ENCODE measurements around the gene NOTCH2.
"Not testable (repeated sequence)": the region's sequence is repeated elsewhere in the genome, so short reads cannot be mapped to it uniquely, and the experiment has no call there.

The NOTCH2 gene

DNA sequence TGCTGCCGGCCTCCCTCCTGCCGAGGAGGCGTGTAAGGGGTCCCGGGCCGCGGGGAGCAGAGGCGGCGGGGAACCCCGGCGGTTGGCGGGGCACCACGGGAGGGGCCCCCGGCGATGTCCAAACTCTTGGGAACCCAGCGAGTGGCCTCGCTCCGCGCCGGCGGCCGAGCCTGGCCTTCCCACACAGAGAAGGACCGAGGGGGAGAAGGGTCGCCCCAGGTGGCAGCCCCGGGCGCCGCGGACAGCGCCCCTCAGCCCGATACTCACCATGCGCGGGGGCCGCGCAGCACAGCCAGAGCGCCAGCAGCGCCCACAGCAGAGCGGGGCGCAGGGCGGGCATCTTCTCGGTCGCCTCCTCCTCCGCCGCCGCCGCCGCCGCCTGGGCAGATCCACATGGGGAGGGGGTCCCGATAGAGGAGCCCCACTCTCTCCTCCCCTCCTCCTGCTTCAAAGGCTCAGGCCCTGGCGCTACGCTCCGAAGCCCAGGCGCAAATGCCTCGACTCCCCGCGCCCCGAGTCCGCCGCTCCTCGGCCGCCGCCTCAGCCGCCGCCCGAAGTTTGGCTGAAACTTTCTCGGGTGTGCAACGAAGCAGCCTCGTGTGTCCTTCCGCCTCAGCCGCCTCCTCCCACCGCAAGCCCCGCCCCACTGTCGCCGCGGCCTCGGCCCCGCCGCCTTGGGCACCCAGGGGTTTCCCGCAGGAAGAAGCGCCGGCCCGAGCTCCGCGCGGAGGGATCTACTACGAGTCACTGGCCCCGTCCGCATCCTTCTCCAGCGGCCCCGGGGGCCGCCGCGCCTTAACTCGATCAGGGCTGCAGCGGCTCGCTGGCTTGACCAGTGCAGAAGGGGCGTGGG lies at the start of gene NOTCH2:
NOTCH2 (minus strand) TSS at position 596 of the 853 bp plus-strand sequence; CDS start at position 340, 256 bp downstream.
- H3K27me3 ChIP-seq (ENCODE audit: low read depth); H3K36me3 ChIP-seq (replicated peaks); in situ Hi-C loops (cut with MboI; ENCODE audit: low sequenced_read_pairs); H3K9me3 ChIP-seq; H3K4me1 ChIP-seq: not testable (repeated sequence)
- DNase-seq (ENCODE audit: low spot score in 2 of 2), result peak in 1 of 2 experiments; percentile 79
- peak within 1 kb of the TSS; percentile 57 for H3K4me3 ChIP-seq

DNA sequence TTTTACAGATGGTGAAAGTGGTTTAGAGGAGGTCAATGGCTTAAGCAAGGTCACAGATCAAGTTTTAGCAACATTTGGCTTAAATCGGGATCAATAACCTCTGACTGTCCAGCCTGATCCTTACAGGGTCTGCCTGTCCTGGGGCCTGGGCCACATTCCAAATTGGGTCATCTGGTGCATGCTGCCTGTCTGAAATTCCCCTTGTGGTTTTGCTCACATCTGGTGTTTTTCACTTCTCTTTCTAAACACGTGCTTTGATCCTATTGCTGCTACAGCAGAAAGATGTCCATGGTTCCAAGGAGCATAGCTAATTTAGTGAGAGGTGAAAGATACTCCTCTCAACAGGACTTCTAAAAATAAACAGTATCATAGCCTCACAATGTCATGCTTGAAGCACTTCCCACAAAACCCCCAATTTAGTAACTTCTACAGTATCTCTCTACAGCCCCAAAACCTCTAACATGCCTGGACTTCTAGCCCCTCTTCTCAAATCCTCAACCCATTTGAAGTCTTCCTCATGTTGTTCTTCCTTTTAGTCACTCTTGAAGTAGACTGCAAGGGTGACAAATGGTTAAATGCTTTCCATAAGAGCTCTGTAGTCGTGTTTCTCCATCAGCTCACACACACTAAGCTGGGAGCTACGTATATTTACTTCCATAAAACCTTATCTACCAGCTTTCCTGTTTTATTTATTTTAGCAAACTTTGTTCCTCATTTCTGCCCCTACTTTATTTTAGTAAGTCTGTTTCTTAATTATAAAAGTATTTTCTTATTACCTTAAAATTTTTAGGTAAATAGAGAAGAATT lies 48.1 kb upstream of the NOTCH2 start:
- H3K4me1 ChIP-seq; DNase-seq (ENCODE audit: low spot score in 2 of 2); H3K36me3 ChIP-seq (replicated peaks); H3K27me3 ChIP-seq (ENCODE audit: low read depth); H3K4me3 ChIP-seq; in situ Hi-C loops (cut with MboI; ENCODE audit: low sequenced_read_pairs); H3K9me3 ChIP-seq: not testable (repeated sequence)

DNA sequence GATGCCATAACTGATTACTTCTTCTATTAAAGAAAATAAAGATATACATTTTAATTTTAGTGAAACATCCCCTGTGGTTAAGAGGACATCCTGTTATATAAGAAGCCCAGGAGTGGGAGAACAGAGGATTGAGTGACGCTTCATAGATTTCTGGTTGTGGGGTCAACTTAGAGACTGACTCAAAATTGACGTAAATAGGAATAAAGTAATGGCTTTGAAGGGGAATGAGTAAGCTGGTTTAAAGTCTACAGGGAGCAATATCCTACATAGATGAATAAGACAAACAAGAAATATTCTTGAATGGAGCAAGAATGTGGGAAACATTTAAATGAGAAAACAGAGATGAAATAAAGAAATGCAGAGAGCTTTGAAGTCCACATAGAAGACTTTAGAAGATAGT lies 46.6 kb upstream of the NOTCH2 start:
- H3K36me3 ChIP-seq (replicated peaks); H3K27me3 ChIP-seq (ENCODE audit: low read depth); DNase-seq (ENCODE audit: low spot score in 2 of 2); in situ Hi-C loops (cut with MboI; ENCODE audit: low sequenced_read_pairs); H3K9me3 ChIP-seq; H3K4me3 ChIP-seq; H3K4me1 ChIP-seq: not testable (repeated sequence)

DNA sequence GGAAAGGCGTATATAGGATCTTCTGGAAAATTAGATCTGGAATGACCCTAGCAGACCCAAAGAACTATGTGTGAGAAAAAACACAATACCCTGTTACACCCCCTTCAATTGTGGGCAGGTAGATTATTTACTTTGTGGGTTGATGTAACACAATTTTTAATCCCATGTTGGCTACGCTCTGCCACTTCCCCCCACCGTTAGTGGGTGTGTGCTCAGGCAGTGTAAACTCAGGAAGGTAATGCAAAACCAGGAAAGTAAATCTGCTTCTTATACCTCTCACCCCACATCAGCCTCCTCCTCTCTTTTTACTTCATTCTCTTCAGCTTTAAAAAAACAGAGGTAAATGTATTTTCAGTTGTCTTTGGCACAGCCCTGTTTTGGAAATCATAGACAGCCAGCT lies 43.7 kb upstream of the NOTCH2 start:
- H3K36me3 ChIP-seq (replicated peaks); DNase-seq (ENCODE audit: low spot score in 2 of 2); H3K27me3 ChIP-seq (ENCODE audit: low read depth); H3K9me3 ChIP-seq; H3K4me1 ChIP-seq; in situ Hi-C loops (cut with MboI; ENCODE audit: low sequenced_read_pairs); H3K4me3 ChIP-seq: not testable (repeated sequence)

DNA sequence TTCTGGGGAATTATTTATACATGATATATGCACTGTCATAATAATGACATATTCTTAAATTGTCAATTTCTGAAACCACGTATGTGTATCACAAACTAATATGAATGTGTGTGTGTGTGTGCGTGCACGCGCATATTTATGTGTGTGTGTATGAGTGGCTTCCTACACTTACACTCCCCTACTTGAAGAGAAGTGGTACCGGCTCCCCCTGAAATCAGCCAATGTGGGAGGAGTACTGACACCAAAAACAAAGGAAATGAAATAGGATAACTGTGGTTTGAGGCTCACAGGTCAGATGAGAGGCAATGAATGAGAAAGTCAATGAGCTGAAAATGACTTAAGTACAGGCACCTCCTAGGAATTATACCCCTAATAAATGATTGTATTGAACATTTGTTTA lies 42.8 kb upstream of the NOTCH2 start:
- H3K36me3 ChIP-seq (replicated peaks); H3K9me3 ChIP-seq; in situ Hi-C loops (cut with MboI; ENCODE audit: low sequenced_read_pairs); H3K27me3 ChIP-seq (ENCODE audit: low read depth); DNase-seq (ENCODE audit: low spot score in 2 of 2); H3K4me3 ChIP-seq; H3K4me1 ChIP-seq: not testable (repeated sequence)

DNA sequence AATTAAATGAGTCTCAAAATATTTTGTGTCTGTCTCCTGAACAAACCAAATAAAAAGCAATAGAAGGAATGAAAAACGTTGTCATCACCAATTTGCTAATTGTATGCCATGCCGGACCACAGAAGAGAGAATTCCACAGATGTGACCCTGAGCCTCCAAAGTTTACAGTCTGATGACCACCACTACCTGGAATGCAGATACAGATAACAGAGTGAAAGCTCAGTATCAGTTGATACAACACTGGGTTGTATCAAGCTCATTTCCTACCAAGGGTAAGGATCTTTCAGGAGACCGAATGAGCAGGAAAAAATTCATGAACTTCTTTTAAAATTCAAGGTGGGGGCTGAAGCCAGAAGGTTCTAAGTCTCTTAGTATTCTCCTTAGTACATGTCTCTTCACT lies 42.3 kb upstream of the NOTCH2 start:
- H3K9me3 ChIP-seq; H3K27me3 ChIP-seq (ENCODE audit: low read depth); H3K36me3 ChIP-seq (replicated peaks); H3K4me1 ChIP-seq; in situ Hi-C loops (cut with MboI; ENCODE audit: low sequenced_read_pairs); DNase-seq (ENCODE audit: low spot score in 2 of 2); H3K4me3 ChIP-seq: not testable (repeated sequence)

DNA sequence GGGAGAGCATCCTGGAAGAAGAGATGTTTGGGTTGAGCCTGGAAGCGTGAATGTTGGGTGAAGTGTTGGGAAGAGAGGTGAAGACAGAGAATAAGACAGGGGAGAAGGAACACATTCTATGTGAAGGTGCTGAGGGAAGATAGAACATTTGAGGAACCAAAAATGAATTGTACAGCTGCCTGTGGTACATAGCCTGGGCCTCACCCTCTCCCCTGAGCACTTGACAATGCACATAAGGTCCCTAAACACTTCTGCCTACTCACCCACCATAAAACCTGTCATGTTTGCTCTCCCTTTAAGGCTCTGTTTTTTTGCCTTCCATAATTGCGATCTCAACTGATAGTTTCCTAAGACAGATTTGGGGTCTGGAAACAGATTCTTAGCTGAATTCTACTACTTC lies 41.5 kb upstream of the NOTCH2 start:
- H3K27me3 ChIP-seq (ENCODE audit: low read depth); H3K9me3 ChIP-seq; DNase-seq (ENCODE audit: low spot score in 2 of 2); in situ Hi-C loops (cut with MboI; ENCODE audit: low sequenced_read_pairs); H3K4me3 ChIP-seq; H3K36me3 ChIP-seq (replicated peaks); H3K4me1 ChIP-seq: not testable (repeated sequence)

DNA sequence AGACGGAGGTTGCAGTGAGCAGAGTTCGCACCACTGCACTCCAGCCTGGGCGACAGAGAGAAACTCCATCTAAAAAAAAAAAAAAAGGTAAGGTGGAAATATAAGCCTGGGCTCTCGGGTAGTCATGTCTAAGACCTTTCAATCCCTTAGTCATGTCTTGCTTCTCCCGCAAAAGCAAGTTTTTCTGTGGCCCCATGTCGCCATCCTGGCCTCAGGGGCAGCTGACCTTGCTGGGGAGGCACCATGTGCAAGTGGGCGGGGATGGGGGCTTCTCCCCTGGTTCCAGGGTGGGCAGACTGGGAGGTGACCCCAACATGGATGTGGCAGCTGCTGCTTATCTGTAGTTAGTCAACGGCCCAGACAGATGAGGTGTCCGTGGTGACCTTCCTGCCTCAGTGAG lies 40.2 kb upstream of the NOTCH2 start:
- H3K9me3 ChIP-seq; H3K4me3 ChIP-seq; H3K4me1 ChIP-seq; H3K36me3 ChIP-seq (replicated peaks); in situ Hi-C loops (cut with MboI; ENCODE audit: low sequenced_read_pairs); H3K27me3 ChIP-seq (ENCODE audit: low read depth); DNase-seq (ENCODE audit: low spot score in 2 of 2): not testable (repeated sequence)

DNA sequence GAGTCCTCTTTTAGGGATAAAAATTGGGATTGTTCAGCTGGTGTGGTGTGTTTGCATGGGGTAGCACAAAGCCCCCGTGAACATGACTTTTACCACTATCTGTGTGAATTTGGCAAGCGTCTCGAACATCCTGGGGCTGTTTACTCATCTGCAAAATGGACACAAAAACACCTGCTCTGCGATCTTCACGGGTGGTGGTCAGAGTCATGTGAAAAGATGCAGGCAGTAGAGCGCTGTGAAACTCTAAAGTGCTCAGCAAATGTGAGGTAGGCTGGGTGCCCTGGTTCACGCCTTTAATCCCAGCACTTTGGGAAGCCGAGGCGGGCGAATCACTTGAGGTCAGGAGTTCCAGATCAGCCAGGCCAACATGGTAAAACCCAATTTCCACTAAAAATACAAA lies 39.7 kb upstream of the NOTCH2 start:
- H3K27me3 ChIP-seq (ENCODE audit: low read depth); H3K36me3 ChIP-seq (replicated peaks); DNase-seq (ENCODE audit: low spot score in 2 of 2); H3K9me3 ChIP-seq; H3K4me1 ChIP-seq; H3K4me3 ChIP-seq; in situ Hi-C loops (cut with MboI; ENCODE audit: low sequenced_read_pairs): not testable (repeated sequence)

DNA sequence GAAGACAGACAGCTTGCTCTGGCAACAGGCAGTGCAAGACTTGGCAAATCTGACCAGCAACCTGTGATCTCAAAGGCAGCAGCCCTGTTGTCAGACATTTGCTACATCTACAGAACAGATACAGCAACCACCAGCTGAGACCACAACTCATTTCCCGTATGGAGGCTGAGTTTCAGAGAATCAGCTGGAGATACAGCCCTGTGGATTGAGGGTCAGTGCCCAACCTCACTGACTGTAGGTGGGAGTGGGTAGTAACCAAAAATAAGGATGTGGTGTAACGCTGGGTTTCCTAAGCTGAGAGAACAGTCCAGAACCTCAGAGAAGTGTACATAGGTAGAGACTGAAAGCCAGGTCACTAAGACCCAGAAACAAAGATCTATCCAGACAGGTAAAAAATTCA lies 35.8 kb upstream of the NOTCH2 start:
- in situ Hi-C loops (cut with MboI; ENCODE audit: low sequenced_read_pairs); H3K27me3 ChIP-seq (ENCODE audit: low read depth); H3K4me1 ChIP-seq; H3K36me3 ChIP-seq (replicated peaks); H3K4me3 ChIP-seq; DNase-seq (ENCODE audit: low spot score in 2 of 2); H3K9me3 ChIP-seq: not testable (repeated sequence)

DNA sequence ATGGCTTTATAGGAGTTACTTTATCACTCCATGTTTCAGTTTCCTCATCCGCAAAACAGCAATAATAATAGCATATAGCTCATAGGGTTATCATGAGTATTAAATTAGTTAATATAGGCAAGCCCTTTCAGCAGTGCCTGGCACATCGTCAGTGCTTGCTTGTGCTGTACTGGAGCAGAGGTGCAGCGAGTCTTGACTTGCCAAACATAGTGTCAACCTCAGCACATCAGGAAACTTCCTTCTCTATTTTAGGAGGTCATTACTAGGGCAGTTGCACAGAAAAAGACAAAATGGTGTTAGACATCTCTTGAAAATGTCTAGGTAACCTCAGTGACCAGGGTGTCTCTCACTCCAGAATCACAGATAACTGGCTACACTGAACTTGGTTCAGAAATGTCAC lies 34.3 kb upstream of the NOTCH2 start:
- H3K27me3 ChIP-seq (ENCODE audit: low read depth); in situ Hi-C loops (cut with MboI; ENCODE audit: low sequenced_read_pairs); H3K36me3 ChIP-seq (replicated peaks); H3K9me3 ChIP-seq; H3K4me1 ChIP-seq; DNase-seq (ENCODE audit: low spot score in 2 of 2); H3K4me3 ChIP-seq: not testable (repeated sequence)

DNA sequence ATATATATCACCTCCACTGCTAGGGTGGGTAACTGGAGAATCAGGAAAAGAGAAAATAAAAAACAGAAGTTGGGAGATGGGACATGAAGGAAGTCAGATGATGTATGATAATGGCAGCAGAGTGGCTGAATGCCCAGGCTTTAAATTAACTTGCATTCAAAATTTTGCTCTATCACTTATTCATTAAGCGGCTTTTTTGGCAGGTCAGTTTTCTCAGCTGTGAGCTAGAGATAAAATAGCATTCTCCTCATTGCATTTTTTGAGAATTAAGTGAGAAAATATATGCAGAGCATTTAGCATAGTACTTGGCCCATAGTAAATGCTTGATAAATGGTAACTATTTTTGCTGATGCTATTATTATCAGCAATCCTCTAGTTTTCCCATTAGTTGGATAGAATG lies 32.1 kb upstream of the NOTCH2 start:
- H3K27me3 ChIP-seq (ENCODE audit: low read depth); H3K4me1 ChIP-seq; H3K4me3 ChIP-seq; DNase-seq (ENCODE audit: low spot score in 2 of 2); H3K36me3 ChIP-seq (replicated peaks); H3K9me3 ChIP-seq; in situ Hi-C loops (cut with MboI; ENCODE audit: low sequenced_read_pairs): not testable (repeated sequence)

DNA sequence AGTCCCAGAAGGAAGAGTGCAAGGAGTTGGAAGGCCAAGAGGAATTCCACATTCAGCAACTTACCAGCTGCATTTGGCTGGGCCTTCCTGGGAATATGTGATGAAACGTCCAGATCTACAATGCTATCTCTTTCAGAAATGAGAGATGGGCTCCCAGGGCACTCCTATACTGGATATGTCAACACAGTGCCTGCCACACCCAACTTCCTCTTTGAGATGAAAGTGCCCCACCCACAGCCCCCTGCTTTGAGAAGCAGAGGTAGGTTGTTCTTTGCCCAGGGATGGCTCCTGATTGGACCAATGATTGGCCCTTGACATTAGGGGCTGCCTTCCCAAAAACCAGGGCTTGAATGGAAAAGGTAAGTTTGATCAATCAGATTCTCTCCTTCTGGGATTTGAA lies 31.1 kb upstream of the NOTCH2 start:
- H3K27me3 ChIP-seq (ENCODE audit: low read depth); H3K36me3 ChIP-seq (replicated peaks); DNase-seq (ENCODE audit: low spot score in 2 of 2); H3K4me1 ChIP-seq; in situ Hi-C loops (cut with MboI; ENCODE audit: low sequenced_read_pairs); H3K4me3 ChIP-seq; H3K9me3 ChIP-seq: not testable (repeated sequence)

DNA sequence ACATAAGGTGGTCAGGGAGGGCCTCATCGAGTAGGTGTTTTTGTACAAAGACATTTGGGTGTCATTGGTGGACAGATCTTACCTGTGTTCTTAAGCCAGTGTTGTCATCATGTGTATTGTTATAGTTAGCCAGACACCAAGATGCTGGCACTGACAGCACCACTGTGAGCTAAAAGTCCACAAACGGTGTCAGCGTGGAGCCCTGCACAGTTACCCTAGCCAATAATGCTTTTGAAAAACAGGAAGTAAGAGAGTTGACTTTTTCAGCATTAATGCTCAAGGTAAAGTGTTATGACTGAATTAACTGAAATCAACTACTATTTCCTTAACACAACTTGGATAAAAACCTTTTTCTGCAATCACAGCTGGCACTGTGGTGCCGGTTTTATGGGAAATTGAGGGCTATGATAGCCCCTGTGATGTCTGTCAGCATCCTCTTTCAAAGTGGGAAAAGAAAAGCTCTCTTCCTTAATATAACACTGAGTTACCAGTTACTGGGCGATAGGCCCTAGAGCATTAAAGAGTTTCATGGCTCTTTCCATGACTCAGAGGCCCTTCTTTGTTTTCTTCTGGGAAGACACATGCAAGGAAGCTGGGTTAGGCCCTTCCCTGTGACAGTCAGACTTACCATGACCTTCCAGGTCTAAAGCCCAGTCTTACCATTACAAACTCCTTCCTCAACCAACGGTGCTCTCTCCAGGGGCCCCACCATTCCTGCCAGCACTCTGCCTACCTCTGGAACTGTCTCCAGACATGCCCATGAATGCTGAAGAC lies 29.7 kb upstream of the NOTCH2 start:
- DNase-seq (ENCODE audit: low spot score in 2 of 2); H3K36me3 ChIP-seq (replicated peaks); H3K4me3 ChIP-seq; H3K27me3 ChIP-seq (ENCODE audit: low read depth); in situ Hi-C loops (cut with MboI; ENCODE audit: low sequenced_read_pairs); H3K9me3 ChIP-seq; H3K4me1 ChIP-seq: not testable (repeated sequence)

All from HAP-1 (cell line).